GM18907 (cell line): ENCODE measurements around the gene UBE3C.
A peak's percentile ranks its signal among the peaks of the same experiment; 100 is the strongest.
"Not testable (repeated sequence)": the region's sequence is repeated elsewhere in the genome, so short reads cannot be mapped to it uniquely, and the experiment has no call there.

ENCODE experiments used
- ATAC-seq: cut with Tn5 transposase; IDR thresholded peaks from one replicate; pipeline ENCODE4 v1.9.1; 2021; ENCODE audit warnings: mild to moderate bottlenecking, moderate library complexity; ENCODE audit not compliant: unreplicated experiment

The UBE3C gene

DNA sequence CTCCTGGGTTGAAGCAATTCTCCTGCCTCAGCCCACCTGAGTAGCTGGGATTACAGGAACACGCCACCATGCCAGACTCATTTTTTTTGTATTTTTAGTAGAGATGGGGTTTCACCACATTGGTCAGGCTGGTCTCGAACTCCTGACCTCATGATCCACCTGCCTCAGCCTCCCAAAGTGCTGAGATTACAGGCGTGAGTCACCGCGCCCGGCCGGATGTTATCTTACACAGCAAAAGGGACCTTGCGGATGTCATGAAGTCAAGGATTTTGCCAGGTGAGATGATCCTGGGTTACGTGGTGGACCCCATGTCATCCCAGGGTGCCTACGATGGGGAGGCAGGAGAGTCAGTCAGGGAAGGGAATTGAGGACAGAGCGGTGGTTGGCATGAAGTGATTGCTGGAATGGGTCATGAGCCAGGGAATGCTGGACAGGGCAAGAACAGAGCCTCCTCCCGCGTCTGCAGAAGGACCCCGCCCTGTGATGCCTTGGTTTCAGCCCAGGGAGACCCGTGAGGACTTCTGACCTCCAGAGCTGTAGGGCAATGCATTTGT lies 8.7 kb upstream of the UBE3C start:
- ATAC-seq, result no peak

DNA sequence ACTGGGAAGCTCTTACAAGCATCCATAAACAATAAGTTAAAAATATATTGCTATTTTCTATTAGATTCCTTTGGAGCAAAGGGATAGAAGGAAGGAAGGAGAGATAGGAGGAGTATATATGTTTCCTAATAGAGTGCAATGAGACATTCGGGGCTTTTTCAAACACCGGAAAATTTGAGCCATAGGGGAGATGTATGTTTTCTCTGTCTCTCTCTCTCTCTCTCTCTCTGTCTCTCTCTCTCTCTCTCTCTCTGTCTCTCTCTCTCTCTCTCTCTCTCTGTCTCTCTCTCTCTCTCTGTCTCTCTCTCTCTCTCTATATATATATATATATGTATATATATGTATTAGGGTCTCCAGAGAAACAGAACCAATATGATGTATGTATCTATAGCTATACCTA lies 7.9 kb upstream of the UBE3C start:
- not testable (repeated sequence) for ATAC-seq

DNA sequence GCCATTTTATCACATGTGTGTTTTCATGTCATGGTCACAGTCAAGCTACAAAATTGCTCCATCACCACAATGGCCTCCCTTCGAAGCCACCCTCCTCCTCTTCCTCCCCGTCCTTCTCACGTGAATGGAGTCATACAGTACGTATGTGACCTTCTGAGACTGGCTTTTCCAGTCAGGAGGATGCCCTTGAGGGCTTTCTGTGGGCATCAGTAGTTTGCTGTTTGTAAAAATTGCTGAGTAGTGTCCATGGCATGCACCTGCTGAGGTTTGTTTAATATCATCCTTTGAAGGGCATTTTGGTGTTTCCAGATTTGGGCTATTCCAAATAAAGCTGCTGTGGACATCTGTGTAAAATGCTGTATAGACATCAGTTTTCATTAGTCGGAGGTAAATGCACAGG lies 5.9 kb upstream of the UBE3C start:
- no peak for ATAC-seq

DNA sequence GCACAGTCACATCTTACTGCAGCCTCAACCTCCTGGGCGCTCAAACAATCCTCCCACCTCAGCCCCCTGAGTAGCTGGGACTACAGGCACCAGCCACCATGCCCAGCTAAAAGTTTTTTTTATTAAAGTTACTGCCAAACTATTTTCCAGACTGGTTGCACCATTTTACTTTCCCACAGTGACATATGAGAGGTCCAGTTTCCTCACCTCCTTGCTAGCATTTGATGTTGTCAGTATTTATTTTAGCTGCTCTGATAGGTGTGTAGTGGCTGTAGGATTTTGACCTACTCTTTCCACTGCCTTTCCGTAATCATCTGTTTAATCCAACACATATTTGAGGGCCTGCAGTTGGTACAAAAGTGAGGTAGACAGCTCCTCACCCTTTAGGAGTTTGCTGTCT lies 5.4 kb upstream of the UBE3C start:
- no peak for ATAC-seq

DNA sequence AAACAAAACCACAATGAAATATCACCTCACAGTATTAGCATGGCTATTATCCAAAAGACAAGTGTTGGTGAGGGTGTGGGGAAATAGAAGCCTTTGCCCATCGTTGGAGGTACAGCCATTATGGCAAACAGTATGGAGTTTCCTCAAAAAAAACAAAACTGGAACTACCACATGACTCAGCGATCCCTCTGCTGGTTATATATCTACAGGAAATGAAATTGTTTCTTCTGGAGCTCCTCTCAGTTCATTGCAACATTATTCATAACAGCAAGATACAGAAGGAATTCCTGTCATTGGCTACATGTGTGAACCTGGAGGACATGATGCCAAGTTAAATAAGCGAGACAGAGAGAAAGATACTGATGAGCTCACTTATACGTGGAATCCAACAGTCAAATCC lies 2.4 kb upstream of the UBE3C start:
- ATAC-seq, result no peak

DNA sequence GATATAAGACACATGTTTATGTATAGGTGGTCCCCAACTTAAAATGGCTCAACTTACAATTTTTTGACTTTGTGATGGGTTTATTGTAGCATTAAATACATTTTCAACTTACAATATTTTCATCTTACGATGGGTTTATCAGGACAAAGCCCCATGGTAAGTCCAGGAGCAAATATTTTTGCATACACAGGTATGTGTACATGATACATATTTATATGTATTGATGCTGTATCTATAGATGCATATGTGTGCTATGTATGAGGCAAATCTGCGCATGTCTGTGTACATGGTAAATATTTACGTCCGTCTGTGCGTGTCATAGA lies 664 bp upstream of the UBE3C start:
- no peak for ATAC-seq

DNA sequence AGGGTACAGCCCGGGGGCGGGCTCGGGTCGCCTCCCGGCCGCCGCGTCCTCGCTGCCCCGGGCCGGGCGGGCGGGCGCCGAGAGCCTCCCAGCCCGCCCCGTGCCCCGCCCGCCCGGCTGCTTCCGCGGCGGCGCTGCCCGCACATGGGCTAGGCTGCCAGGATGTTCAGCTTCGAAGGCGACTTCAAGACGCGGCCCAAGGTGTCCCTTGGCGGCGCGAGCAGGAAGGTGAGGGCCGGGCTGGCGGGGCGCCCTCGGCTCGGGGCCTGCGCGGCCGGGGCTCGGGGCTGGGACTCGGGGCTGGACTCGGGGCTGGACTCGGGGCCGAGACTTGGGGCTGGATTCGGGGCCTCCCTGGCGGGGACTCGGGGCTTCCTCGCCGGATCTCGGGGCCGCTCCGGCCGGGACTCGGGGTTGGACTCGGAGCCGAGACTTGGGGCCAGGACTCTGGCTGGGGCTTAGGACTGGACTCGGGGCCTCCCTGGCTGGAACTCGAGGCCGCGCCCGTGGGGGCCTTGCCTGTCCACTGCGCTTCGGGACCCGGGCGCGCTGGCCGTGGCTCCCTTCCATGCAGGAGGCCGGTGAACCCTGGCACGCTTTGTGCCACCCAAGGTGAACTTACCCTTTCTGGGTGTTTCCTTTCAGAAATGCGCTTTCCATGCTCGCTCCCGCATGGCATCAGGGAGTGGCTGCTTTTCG lies 534 bp downstream of the UBE3C start:
- ATAC-seq, result peak; percentile 62

DNA sequence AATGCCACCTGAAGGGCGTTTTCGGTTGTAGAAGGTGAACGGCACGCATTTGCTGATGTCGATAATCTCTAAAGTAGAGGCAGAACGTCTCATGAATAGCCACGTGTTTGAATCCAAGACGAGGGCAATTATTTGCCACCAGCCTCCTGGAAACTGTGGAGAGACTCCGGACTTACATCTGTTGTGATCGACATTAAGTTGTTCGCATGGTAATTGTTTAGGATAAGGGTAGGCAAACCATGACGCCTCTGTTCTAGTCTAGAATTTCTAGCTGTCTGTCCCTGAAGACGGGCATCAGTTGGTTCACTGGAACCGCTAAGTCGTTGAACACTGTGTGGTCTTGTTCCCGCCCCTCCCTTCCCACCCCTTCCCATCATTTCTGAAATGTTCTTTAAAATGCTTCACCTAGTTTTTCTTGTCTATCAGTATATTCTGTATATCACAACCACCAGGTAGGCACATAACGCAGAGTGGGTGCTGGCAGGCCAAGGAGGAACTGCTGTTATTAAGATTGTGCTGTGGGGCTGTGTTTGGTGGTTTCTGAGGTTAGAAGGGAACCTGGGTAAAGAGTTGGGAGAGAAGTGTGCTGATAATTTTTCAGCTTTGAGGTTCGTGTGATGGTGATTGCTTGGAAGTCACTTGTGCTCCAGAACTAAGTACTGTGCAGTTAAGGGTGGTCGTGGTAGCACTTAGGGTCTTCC lies 1.2 kb downstream of the UBE3C start:
- no peak for ATAC-seq

DNA sequence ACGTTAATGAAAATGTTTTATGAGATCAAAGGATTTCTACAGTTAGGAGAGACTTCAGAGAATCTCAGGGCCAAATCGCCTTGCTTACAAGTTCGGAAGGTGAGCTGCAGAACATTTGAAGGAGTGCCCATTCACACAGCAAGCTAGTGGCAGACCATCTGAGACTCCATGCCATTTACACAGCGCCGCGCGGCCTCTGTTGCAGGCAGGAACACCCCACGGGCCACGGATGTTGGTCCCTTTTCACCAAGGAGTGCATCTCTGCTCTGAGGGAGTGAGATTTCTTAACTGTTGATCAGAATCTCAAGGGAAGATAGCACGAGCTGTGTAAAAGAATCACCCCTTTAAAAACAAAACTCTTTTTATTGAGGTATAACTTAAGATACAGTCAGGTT lies 1.8 kb downstream of the UBE3C start:
- no peak for ATAC-seq

DNA sequence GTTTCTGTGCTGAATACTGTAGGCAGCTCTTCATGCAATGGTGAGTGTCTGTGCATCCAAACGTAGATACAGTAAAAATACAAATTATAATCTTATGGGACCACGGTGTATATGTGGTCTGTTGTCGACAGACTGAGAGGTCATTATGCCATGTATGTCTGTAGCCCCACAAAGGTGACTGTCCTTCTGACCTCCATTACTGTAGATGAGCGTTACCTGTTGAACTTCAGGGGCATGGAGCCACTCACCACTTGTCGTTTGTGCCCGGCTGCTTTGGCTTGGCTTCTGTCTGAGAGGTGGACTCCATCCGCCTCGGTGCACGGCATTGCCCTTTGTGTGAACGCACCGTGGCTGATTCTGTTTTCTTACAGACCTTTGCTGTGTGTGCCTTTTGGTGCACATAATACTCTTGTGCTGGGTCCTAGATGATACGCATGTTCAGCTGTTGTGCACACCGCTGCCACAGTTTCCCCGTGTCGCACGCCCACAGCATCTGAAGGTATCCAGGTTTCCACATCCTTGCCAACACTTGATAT lies 2.9 kb downstream of the UBE3C start:
- ATAC-seq, result no peak

DNA sequence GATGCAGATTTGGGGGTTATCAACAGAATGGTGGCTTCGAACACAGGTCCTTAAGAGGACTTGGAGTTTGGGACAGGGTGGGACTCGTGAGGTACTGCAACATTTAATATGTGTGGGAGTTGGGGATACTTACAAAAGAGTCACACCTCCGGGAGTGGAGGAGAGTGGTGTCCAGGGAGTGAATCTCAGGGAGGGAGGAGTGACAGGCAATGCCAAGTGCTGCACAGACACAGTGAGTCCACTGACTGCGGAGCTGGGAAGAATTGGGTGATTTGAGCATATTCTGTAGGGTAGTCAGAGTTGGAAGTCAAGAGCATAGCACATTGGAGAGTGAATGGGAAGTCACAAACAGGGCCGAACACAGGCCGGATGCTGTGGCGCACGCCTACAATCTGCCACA lies 5.1 kb downstream of the UBE3C start:
- ATAC-seq, result no peak

DNA sequence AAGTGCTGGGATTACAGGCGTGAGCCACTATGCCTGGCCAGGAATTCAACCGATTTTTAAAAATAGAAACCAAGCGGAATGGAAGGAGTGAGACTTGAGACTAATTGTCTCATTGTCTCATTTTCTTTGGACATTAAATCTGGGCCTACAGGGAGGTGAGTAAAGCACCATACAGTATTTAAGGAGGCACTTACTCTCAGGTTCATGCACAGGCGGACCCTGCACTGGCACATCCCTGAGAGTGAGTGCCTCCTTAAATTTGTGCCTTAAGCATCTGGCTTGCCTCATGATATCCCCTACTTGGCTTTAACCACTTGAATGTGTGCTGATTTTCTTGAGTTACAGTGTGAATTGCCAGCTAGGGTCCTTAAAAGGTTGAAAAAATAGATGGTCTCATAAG lies 10.6 kb downstream of the UBE3C start:
- ATAC-seq, result no peak

DNA sequence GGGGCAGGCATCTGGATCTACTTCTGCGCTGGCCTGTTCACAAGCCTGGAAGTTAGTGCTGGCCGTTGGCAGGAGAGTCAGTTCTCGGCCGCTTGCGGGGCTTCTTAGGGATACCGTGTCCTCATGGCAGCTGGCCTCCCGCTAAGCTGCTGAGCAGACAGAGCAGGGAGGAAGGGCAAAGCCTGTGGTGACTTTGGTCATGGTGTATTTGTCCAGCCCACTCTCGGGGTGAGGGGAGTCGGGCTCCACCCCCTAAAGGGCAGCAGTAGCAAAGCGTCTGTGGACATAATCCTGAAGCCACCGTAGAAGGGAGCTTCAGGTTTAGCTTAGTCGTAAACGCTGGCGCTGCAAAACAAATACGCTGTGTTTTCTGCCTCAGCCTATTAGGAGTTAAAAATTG lies 12.2 kb downstream of the UBE3C start:
- no peak for ATAC-seq

DNA sequence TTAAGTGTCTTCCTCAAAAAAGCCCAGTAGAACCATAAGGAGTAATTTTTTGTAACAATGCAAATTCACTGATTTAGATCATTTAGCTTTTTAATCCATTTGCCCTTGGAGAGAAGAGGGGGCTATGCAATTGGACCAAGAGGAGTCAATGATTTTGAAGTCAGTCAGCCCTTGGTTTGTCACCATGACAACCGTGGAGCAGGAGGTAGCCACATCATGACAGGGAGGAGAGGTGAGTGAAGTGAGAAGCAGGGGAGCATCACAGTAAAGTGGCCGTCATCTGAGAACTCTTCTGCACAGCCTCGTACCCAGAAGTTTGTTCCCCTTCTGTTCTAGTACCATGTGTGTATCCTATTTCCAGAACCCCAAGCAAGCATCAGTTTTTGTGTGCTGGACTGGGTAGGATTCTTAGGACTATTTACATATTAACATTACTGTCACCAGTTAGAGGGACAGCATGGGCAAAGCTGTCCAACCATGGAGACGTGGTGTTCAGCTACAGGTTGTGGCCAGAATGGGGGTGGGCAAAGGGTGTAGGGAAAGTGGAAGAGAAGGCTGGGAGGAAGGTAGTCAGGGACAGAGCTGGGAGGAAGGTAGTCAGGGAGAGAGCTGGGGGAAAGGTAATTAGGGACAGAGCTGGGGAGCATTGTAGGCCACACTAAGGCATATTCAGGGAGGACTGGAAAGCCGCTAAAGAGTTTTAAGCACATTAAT lies 13.1 kb downstream of the UBE3C start:
- ATAC-seq, result no peak

DNA sequence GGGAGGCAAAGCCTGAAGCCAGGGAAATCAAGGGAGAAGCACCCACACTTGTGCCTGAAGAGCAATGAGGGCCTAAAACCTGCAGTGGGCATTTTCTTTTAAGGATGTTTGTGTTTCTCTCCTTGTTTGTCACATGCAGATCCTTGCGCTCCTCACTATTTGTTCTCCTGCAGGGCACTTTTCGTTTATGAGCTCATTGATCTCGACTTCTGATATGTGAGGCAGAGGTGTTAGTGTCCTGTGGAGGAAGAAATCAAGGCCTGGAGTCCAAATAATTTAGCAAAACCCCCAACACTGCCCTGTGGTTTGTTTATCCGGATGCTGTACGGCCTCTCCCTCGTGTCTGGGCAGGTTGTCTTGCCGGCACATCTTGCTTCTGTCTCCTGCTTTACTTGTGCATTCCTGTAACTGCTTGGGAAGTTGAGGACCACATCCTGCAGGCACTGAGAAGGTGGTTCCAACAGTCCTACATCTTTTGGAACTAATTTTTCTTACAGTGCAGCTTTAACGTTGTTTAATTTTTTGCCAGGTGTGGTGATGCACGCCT lies 13.7 kb downstream of the UBE3C start:
- ATAC-seq, result no peak

DNA sequence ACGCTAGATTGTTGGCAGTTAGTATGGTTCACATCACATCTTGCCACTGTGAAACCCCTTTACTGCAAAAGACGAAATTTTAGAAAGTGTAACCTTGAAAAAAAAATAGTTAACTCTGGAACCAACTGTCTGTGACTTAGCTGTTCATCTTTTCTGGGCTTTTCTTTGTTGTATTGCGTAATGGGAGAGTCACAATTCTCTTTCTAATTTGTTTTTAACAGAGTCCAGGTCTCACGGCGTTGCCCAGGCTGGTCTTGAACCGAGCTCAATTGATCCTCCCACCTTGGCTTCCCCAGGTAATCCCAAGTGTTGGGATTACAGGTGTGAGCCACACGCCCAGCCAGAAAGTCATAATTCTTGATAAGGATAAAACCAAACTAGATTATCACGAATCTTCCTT lies 14.5 kb downstream of the UBE3C start:
- no peak for ATAC-seq

DNA sequence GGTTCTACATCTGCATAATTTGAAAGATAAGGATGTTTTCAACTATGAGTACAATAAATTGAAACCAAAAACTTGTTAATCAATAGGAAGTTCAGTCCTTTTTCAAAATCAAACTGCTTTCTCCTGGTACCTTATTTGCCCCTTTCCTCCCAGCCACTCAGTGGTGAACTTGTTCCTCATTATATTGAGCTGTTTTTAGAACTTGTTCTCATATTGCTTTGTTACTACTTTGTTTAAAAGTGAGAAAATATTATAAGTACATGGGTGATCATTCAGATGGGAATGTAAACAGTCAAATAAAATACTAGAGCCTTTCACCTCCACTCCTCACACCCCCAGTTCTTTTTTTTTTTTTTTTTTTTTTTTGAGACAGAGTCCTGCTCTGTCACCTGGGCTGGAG lies 17.2 kb downstream of the UBE3C start:
- ATAC-seq, result no peak

DNA sequence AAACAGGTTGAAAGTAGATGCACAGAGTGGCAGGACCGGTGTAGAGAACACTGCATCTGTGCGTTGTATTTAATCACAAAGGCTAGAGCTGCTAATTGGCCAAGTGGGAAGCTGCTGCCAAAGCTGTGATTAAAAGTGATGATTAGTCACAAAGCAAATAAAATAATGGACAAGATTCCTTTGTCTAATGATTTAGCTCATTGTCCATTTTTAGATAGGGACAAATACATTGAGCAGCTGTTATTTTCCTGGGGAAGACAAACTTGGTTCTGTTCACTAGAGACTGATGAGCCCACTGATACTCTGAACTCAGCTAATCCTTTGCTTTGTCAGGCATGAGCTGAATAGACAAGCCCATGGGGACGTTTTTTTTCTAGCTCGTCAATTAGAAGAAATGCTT lies 19.7 kb downstream of the UBE3C start:
- ATAC-seq, result no peak

DNA sequence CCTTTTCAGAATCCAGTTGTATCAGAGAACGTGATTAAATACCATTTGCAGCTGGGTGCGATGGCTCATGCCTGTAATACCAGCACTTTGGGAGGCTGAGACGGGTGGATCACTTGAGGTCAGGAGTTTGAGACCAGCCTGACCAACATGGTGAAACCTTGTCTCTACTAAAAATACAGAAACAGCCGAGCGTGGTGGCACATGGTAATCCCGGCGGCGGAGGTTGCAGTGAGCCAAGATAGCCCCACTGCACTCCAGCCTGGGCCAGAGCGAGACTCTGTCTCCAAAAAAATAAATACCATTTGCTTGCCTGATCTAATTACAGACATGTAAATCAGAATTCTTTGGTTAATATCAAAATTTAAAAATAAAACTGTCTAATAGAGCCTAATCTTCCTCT lies 20.8 kb downstream of the UBE3C start:
- not testable (repeated sequence) for ATAC-seq

DNA sequence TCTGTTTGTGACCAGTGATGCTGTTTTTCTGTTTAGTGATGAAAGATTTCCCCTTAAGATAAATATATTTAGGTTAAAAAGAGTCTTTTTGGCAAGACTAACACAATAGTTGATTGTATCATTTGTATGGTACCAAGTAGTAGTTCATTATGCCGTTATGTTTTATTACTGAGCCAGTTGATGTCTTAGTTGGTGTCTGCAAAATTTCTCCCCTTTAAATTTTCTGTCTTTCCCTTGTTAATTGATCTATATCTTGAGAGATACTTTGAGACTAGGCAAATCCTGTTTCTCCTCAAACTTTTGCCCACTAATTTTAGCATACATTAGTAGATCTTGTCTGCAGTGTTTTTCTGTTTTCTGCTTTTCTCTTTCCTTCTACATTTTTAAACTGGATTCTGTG lies 21.7 kb downstream of the UBE3C start:
- ATAC-seq, result no peak

DNA sequence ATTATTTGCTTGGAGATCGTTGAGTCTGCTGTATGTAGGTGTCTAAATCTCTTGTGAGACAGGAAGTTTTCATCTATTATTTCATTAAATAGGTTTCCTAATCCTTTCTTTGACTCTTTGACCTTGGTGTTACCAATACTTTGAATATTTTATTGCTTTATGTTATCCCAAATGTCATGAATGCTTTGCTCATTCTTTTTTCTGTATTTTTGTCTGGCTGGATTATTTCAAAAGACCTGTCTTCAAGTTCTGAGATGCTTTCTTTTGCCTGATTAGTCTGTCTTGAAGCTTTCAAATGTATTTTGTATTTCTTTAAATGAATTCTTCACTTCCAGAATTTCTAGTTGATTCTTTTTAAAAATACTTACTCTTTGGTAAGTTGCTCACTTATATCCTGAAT lies 27.3 kb downstream of the UBE3C start:
- no peak for ATAC-seq

DNA sequence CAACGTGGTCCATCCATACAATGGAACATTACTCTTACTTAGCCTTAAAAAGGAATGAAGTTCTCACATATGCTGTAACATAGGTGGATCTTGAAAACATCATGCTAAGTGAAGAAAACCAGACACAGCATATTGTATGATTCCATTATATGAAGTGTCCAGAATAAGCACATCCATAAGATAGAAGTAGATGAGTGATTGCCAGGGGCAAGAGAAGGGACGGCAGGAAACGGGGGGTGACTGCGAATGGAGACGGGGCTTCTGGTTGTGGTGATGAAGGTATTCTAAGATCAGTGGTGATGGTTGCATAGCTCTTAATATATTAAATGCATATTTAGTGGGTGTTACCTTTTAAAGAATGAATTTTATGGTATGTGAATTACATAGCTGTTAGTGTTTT lies 29.8 kb downstream of the UBE3C start:
- no peak for ATAC-seq
